Measurements from ENCODE around the gene FASLG.

Gene FASLG

DNA sequence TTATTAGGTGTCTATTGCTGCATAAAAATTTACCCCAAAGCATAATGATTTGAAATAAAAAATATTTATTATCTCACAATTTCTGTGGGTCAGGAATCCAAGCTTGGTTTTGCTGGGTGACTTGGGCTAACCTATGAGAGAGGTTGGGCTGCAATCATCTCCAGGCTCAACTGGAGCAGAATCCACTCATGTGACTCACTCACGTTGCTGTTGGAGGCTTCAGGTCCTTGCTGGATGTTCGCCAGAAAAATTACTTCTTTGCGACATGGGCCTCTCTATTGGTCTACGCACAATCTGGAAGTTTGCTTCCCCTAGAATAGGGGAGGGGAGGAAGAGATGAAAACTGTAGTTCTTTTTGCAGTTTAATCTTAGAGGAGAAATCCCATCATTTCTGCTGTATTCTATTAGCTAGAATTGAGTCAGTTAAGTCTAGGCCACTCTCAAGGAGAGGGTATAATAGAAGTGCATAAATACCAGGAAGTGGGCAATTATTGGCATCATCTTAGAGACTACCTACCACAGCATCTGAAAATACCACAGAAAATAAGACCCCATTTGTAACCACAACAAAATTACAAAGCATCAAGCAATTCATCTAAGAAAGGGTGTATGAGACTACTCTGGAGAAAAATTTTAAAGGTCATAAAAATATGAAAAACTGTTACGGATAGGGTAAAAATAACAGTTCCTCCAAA, 5.7 kb upstream of the FASLG start:
- no peak for TF ChIP-seq EZH2 (IDR thresholded peaks at IDR 0.05; ENCODE audit: borderline replicate concordance, low read length)
- TF ChIP-seq CTCF (IDR thresholded peaks at IDR 0.05; ENCODE audit: low read length): no peak
- Histone ChIP-seq H3K27me3 (ENCODE audit: insufficient read depth, low read length) (no peaks in the 10 kb centered on the region), H3K27ac (ENCODE audit: low read depth, low read length, poor library complexity, severe bottlenecking) (no peak overlapping the region), H3K9ac (ENCODE audit: low read length) (no peak overlapping the region), H3K4me2 (ENCODE audit: low read length) (no peak overlapping the region), H3K9me3 (ENCODE audit: low read length) (no peaks in the 10 kb centered on the region), H3K36me3 (ENCODE audit: insufficient read depth, low read length) (no peaks in the 10 kb centered on the region), H3K4me3 (ENCODE audit: low read depth, low read length, poor library complexity, severe bottlenecking) (no peak overlapping the region), H4K20me1 (ENCODE audit: insufficient read depth, low read length) (no peaks in the 10 kb centered on the region), H3K79me2 (ENCODE audit: insufficient read depth, low read length) (no peaks in the 10 kb centered on the region), H3F3A (ENCODE audit: insufficient read depth, low read length) (no peaks in the 10 kb centered on the region), H3K4me1 (ENCODE audit: insufficient read depth, low read length, severe bottlenecking) (no peaks in the 10 kb centered on the region), H3K9me2 (ENCODE audit: low read depth, low read length) (no peaks in the 10 kb centered on the region), H2AFZ (ENCODE audit: low read length) (no peak overlapping the region)

- H4K20me1 ChIP-seq (ENCODE audit: insufficient read depth, low read length): no peaks in the 10 kb centered on the region
- H3K27ac ChIP-seq (ENCODE audit: low read depth, low read length, poor library complexity, severe bottlenecking): no peak overlapping the region
- H3K4me3 ChIP-seq (ENCODE audit: low read depth, low read length, poor library complexity, severe bottlenecking): no peak overlapping the region
- H3K4me2 ChIP-seq (ENCODE audit: low read length): no peak overlapping the region
- H3K9ac ChIP-seq (ENCODE audit: low read length): no peak overlapping the region
- no peaks in the 10 kb centered on the region for H3K27me3 ChIP-seq (ENCODE audit: insufficient read depth, low read length)
- H3K79me2 ChIP-seq (ENCODE audit: insufficient read depth, low read length): no peaks in the 10 kb centered on the region
- H3F3A ChIP-seq (ENCODE audit: insufficient read depth, low read length): no peaks in the 10 kb centered on the region
- TF ChIP-seq EZH2 (IDR thresholded peaks at IDR 0.05; ENCODE audit: borderline replicate concordance, low read length) (no peak), CTCF (IDR thresholded peaks at IDR 0.05; ENCODE audit: low read length) (no peak)
- no peaks in the 10 kb centered on the region for H3K9me2 ChIP-seq (ENCODE audit: low read depth, low read length)
- no peaks in the 10 kb centered on the region for H3K36me3 ChIP-seq (ENCODE audit: insufficient read depth, low read length)
- no peaks in the 10 kb centered on the region for H3K9me3 ChIP-seq (ENCODE audit: low read length)
- H3K4me1 ChIP-seq (ENCODE audit: insufficient read depth, low read length, severe bottlenecking): no peaks in the 10 kb centered on the region
- no peak overlapping the region for H2AFZ ChIP-seq (ENCODE audit: low read length)
Observed at GRCh38 chr1:172654535-172654934, 4.4 kb upstream of the FASLG start.

GRCh38 chr1:172656576-172656975, 2.3 kb upstream of the FASLG start:
- no peaks in the 10 kb centered on the region for H4K20me1 ChIP-seq (ENCODE audit: insufficient read depth, low read length)
- no peaks in the 10 kb centered on the region for H3K9me2 ChIP-seq (ENCODE audit: low read depth, low read length)
- H2AFZ ChIP-seq (ENCODE audit: low read length): no peak overlapping the region
- no peaks in the 10 kb centered on the region for H3K79me2 ChIP-seq (ENCODE audit: insufficient read depth, low read length)
- H3K9me3 ChIP-seq (ENCODE audit: low read length): no peaks in the 10 kb centered on the region
- H3K4me3 ChIP-seq (ENCODE audit: low read depth, low read length, poor library complexity, severe bottlenecking): no peak overlapping the region
- TF ChIP-seq CTCF (IDR thresholded peaks at IDR 0.05; ENCODE audit: low read length): no peak
- H3K4me1 ChIP-seq (ENCODE audit: insufficient read depth, low read length, severe bottlenecking): no peaks in the 10 kb centered on the region
- H3K4me2 ChIP-seq (ENCODE audit: low read length): no peak overlapping the region
- H3K27ac ChIP-seq (ENCODE audit: low read depth, low read length, poor library complexity, severe bottlenecking): no peak overlapping the region
- no peaks in the 10 kb centered on the region for H3K27me3 ChIP-seq (ENCODE audit: insufficient read depth, low read length)
- no peaks in the 10 kb centered on the region for H3F3A ChIP-seq (ENCODE audit: insufficient read depth, low read length)
- H3K9ac ChIP-seq (ENCODE audit: low read length): no peak overlapping the region
- H3K36me3 ChIP-seq (ENCODE audit: insufficient read depth, low read length): no peaks in the 10 kb centered on the region
